Measurements from ENCODE around the gene RBM6. TPM values are rescaled to one million over a fixed set of nuclear protein-coding genes. Genes with fewer than 3 reads are reported as not detected.

Gene RBM6
- total and polyA plus RNA-seq, 2 donors (not counting 1 experiment from before 2014, with no cell fraction given), result 40.1 to 46.1 TPM

DNA sequence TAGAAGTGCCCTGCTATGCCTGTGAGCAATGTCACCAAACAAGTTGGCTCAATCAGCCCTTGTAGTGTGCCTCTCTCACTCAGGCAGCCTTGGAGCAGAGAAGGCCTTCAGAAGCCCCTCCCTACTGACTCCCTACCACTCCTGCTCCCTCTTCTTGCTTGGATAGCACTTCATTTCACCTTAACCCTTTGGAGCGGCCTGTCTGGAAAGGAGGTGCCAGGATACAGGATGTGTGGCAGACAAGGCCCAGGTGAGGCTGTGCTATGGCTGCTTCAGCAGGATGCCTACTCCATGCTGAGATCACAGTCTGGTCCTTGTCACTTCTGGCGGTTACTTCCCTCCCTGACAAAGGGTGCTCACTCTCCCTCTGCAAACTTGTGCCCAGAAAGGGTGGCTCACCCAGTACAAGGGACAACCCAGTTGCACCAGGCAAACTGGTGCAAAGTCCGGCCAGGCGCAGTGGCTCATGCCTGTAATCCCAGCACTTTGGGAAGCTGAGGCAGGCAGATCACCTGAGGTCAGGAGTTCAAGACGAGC is 11.4 kb upstream of the RBM6 start:
- Histone ChIP-seq H3K27ac (ENCODE audit: insufficient read depth, low read length) (no peak overlapping the region), H3K27me3 (ENCODE audit: control insufficient read depth, insufficient read depth, low read length) (no peaks in the 10 kb centered on the region), H3K9ac (ENCODE audit: insufficient read depth, low read length) (no peak overlapping the region), H3K36me3 (ENCODE audit: control insufficient read depth, insufficient read depth, low read length) (no peaks in the 10 kb centered on the region), H3K9me3 (ENCODE audit: control insufficient read depth, insufficient read depth, low read depth, low read length) (no peaks in the 10 kb centered on the region), H3K79me2 (ENCODE audit: control insufficient read depth, insufficient read depth, low read length) (peaks cover 2% of the 10 kb centered on the region), H3K4me1 (ENCODE audit: control insufficient read depth, extremely low read depth, insufficient read depth, low read length) (peaks cover 5% of the 10 kb centered on the region), H3K4me3 (replicated peaks in 1 of 4; ENCODE audit: control extremely low read depth in 1 of 4, insufficient read depth in 1 of 4, low read depth in 3 of 4, low read length in 4 of 4) (peak overlapping the region in 3 of 4 experiments; percentile 33 to 91 (median 89)), H3K4me2 (ENCODE audit: extremely low read depth, insufficient read depth, low read length) (peak overlapping the region; percentile 39), H4K20me1 (ENCODE audit: control insufficient read depth, extremely low read depth, insufficient read depth, low read length) (no peaks in the 10 kb centered on the region), H2AFZ (ENCODE audit: low read length) (no peak overlapping the region)
- no peak for DNase-seq (ENCODE audit: low read depth in 2 of 2)
- TF ChIP-seq, protein P1, sequence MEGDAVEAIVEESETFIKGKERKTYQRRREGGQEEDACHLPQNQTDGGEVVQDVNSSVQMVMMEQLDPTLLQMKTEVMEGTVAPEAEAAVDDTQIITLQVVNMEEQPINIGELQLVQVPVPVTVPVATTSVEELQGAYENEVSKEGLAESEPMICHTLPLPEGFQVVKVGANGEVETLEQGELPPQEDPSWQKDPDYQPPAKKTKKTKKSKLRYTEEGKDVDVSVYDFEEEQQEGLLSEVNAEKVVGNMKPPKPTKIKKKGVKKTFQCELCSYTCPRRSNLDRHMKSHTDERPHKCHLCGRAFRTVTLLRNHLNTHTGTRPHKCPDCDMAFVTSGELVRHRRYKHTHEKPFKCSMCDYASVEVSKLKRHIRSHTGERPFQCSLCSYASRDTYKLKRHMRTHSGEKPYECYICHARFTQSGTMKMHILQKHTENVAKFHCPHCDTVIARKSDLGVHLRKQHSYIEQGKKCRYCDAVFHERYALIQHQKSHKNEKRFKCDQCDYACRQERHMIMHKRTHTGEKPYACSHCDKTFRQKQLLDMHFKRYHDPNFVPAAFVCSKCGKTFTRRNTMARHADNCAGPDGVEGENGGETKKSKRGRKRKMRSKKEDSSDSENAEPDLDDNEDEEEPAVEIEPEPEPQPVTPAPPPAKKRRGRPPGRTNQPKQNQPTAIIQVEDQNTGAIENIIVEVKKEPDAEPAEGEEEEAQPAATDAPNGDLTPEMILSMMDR (conservative IDR thresholded peaks at IDR 0.05 in 1 of 2, IDR thresholded peaks at IDR 0.05 in 1 of 2; ENCODE audit: low read depth in 1 of 2, low read length in 2 of 2), result no peak
- no peak for TF ChIP-seq EZH2 (IDR thresholded peaks at IDR 0.05; ENCODE audit: low read length, missing control alignments)

DNA sequence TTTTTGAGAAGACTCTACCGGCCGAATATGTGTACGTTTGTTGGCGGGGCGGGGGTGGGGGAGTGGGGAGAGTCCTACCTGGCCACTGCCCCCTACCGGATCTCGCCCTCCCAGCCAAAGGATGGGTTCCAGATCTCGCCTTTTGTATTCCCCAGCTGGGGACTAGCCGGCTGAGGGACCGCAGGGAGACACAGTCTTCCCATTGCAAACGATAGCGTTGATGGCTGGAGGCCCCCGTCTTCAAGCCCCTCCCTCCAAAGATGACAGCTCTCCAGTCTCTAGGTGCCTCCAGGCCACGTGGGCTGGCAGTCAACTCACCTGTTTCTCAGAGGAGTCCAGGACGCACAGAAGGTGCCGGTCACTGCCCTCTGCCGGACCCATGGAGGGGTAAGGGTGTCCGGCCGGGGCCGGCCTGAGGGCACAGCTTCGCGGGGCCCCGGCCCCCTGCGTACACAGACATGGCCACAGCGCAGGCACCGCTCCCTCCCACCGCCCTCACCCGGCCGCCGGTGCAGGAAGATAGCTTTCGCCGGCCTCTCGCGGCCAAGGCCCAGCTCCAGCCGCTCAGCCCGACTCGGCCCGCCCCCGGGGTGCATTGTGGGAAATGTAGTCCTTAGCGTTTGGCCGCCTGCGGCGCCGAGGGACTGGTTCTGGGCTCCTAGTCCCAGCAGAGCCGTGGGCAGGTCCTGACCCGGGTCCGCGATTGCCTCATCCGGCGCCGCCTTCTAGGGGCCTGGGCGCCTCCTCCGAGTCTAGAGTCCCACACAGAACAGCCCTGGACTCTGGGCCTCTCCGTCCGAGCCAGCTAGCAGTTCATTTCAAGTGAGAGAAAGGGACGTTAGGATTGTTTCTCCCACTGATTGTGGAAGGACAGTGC is 10.4 kb upstream of the RBM6 start, which contains the start of gene MON1A:
TSS of gene MON1A (minus strand) at position 521 of the 877 bp plus-strand sequence. CDS start 16,465 bp downstream, outside the sequence.
- H3K9me3 ChIP-seq (ENCODE audit: control insufficient read depth, insufficient read depth, low read depth, low read length), result no peaks in the 10 kb centered on the region
- H3K4me1 ChIP-seq (ENCODE audit: control insufficient read depth, extremely low read depth, insufficient read depth, low read length), result peaks cover 4% of the 10 kb centered on the region
- H2AFZ ChIP-seq (ENCODE audit: low read length), result peak within 1 kb of the TSS; percentile 99
- TF ChIP-seq, protein P1 (conservative IDR thresholded peaks at IDR 0.05 in 1 of 2, IDR thresholded peaks at IDR 0.05 in 1 of 2; ENCODE audit: low read depth in 1 of 2, low read length in 2 of 2), result peak in 1 of 2 donors; percentile 8
- TF ChIP-seq EZH2 (IDR thresholded peaks at IDR 0.05; ENCODE audit: low read length, missing control alignments), result no peak
- DNase-seq (ENCODE audit: low read depth in 2 of 2), result peak; percentile 84 to 91
- peak within 1 kb of the TSS; percentile 66 for H3K9ac ChIP-seq (ENCODE audit: insufficient read depth, low read length)
- peak within 1 kb of the TSS; percentile 66 to 93 (median 90) for H3K4me3 ChIP-seq (replicated peaks in 1 of 4; ENCODE audit: control extremely low read depth in 1 of 4, insufficient read depth in 1 of 4, low read depth in 3 of 4, low read length in 4 of 4)
- H3K27ac ChIP-seq (ENCODE audit: insufficient read depth, low read length), result peak within 1 kb of the TSS; percentile 48
- H3K79me2 ChIP-seq (ENCODE audit: control insufficient read depth, insufficient read depth, low read length), result peaks cover 2% of the 10 kb centered on the region
- H3K4me2 ChIP-seq (ENCODE audit: extremely low read depth, insufficient read depth, low read length), result peak within 1 kb of the TSS; percentile 91
- no peaks in the 10 kb centered on the region for H3K36me3 ChIP-seq (ENCODE audit: control insufficient read depth, insufficient read depth, low read length)
- no peaks in the 10 kb centered on the region for H3K27me3 ChIP-seq (ENCODE audit: control insufficient read depth, insufficient read depth, low read length)
- H4K20me1 ChIP-seq (ENCODE audit: control insufficient read depth, extremely low read depth, insufficient read depth, low read length), result no peaks in the 10 kb centered on the region

DNA sequence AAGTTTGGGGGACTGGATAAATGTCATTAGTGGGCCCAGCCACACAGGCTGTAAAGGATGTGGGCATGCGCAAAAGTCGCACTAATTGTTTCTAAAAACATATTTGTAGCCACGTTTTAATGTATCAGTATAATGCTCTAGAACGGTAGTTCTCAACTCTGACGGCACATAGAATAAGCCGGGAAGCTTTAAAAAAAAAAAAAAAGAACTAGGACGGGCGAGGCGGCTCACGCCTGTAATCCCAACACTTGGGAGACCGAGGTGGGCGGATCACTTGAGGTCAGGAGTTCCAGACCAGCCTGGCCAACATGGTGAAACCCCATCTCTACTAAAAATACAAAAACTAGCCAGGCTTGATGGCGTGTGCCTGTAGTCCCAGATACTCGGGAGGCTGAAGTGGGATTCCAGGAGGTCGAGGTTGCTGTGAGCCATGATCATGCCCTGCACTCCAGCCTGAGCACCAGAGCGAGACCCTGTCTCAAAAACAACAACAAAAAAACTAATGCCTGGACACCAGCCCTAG is 9.7 kb upstream of the RBM6 start:
- Histone ChIP-seq H3K4me1 (ENCODE audit: control insufficient read depth, extremely low read depth, insufficient read depth, low read length) (peaks cover 2% of the 10 kb centered on the region), H4K20me1 (ENCODE audit: control insufficient read depth, extremely low read depth, insufficient read depth, low read length) (no peaks in the 10 kb centered on the region), H3K27me3 (ENCODE audit: control insufficient read depth, insufficient read depth, low read length) (no peaks in the 10 kb centered on the region), H3K36me3 (ENCODE audit: control insufficient read depth, insufficient read depth, low read length) (no peaks in the 10 kb centered on the region), H3K27ac (ENCODE audit: insufficient read depth, low read length) (peak overlapping the region; percentile 43), H2AFZ (ENCODE audit: low read length) (peak overlapping the region; percentile 95), H3K9me3 (ENCODE audit: control insufficient read depth, insufficient read depth, low read depth, low read length) (no peaks in the 10 kb centered on the region), H3K4me3 (replicated peaks in 1 of 4; ENCODE audit: control extremely low read depth in 1 of 4, insufficient read depth in 1 of 4, low read depth in 3 of 4, low read length in 4 of 4) (peak overlapping the region; percentile 12 to 93 (median 71)), H3K4me2 (ENCODE audit: extremely low read depth, insufficient read depth, low read length) (peak overlapping the region; percentile 91), H3K9ac (ENCODE audit: insufficient read depth, low read length) (peak overlapping the region; percentile 66), H3K79me2 (ENCODE audit: control insufficient read depth, insufficient read depth, low read length) (peaks cover 2% of the 10 kb centered on the region)
- no peak for TF ChIP-seq EZH2 (IDR thresholded peaks at IDR 0.05; ENCODE audit: low read length, missing control alignments)
- TF ChIP-seq, protein P1 (conservative IDR thresholded peaks at IDR 0.05 in 1 of 2, IDR thresholded peaks at IDR 0.05 in 1 of 2; ENCODE audit: low read depth in 1 of 2, low read length in 2 of 2), result no peak
- DNase-seq (ENCODE audit: low read depth in 2 of 2), result no peak

Measured in fibroblast of lung (primary cell).